Glutamatergic neuron (in vitro differentiated cells): Measurements from ENCODE around the gene PRCD. TPM values are rescaled to one million over a fixed set of nuclear protein-coding genes. Genes with fewer than 3 reads are reported as not detected.

Source experiments
- DNase-seq: peaks from one replicate; pipeline ENCODE4 v3.0.0; 2022
- H3K27ac Mint-ChIP-seq: one replicate; pipeline ENCODE4 v1.8.0; 2020; ENCODE audit warnings: mild to moderate bottlenecking, mixed read lengths, inconsistent platforms; ENCODE audit not compliant: unreplicated experiment
- H3K27me3 Mint-ChIP-seq: one replicate; pipeline ENCODE4 v1.8.0; 2020; ENCODE audit warnings: mild to moderate bottlenecking, moderate library complexity, mixed read lengths, inconsistent platforms; ENCODE audit not compliant: unreplicated experiment
- H3K36me3 Mint-ChIP-seq: one replicate; pipeline ENCODE4 v1.8.0; 2020; ENCODE audit warnings: mild to moderate bottlenecking, mixed read lengths, inconsistent platforms; ENCODE audit not compliant: unreplicated experiment
- H3K4me1 Mint-ChIP-seq: one replicate; pipeline ENCODE4 v1.8.0; 2020; ENCODE audit warnings: mild to moderate bottlenecking, low read depth, mixed read lengths, inconsistent platforms; ENCODE audit not compliant: unreplicated experiment
- H3K4me3 Mint-ChIP-seq: one replicate; pipeline ENCODE4 v1.8.0; 2020; ENCODE audit warnings: mild to moderate bottlenecking, mixed read lengths, inconsistent platforms; ENCODE audit not compliant: unreplicated experiment
- H3K9me3 Mint-ChIP-seq: one replicate; pipeline ENCODE4 v1.8.0; 2020; ENCODE audit warnings: mild to moderate bottlenecking, moderate library complexity, mixed read lengths, inconsistent platforms; ENCODE audit not compliant: unreplicated experiment
- total RNA-seq: library from RNA; stranded (reverse); fragmentation: NEBNext Ultra II Directional; extraction: Animal tissue kit (Norgen Biotek cat#: 25700); gene quantifications from one replicate; pipeline ENCODE4 v1.2.1, GENCODE V29; 2021; ENCODE audit not compliant: unreplicated experiment
- TF ChIP-seq, protein P1 (sequence below): fragments of 200-600 bp; sonication (generic); IDR thresholded peaks from one replicate; pipeline ENCODE4 v1.5.0; 2021; ENCODE audit not compliant: partially characterized antibody, unreplicated experiment

Gene PRCD
- total RNA-seq, 1 donor from 2014 or later, result 1.4 TPM

DNA sequence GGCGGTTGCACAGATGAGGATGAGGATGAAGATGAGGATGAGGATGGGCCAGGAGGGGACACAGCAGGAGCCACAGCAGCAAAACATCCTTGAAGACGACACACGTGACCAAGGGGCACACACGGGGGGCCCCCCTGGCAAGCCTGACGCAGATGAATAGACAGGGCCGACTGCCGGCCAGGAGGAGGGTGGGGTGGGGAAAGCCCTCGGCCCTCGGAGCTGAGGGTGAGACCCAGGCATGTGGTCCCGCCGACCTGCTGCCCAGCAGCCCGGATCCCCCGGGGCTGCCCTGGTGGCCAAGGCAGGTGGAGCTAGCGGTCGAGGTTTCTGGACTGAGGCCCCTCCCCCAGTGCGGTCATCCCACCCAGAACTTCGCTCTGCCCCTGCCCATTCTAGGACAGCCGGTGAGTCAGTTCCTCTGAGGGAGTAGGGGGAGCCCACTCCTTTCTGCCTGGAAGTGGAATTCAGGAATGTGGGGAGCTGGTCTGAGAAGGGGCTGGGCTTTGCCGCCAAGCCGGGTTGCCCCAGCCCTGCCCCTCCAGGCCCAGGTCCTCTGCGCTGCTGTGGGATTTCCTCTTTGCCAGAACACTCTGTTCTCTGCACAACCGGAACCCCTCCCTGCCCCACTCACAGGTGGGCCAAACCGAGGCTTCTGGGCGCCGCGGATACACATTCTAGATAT, 12.3 kb upstream of the PRCD start:
- Mint-ChIP-seq H3K4me3 (peak overlapping the region; percentile 58), H3K36me3 (no peaks in the 10 kb centered on the region), H3K27me3 (peaks cover 7% of the 10 kb centered on the region), H3K4me1 (peaks cover 20% of the 10 kb centered on the region), H3K9me3 (peaks cover 3% of the 10 kb centered on the region), H3K27ac (peak overlapping the region; percentile 70)
- DNase-seq, result peak; percentile 45
- TF ChIP-seq, protein P1, sequence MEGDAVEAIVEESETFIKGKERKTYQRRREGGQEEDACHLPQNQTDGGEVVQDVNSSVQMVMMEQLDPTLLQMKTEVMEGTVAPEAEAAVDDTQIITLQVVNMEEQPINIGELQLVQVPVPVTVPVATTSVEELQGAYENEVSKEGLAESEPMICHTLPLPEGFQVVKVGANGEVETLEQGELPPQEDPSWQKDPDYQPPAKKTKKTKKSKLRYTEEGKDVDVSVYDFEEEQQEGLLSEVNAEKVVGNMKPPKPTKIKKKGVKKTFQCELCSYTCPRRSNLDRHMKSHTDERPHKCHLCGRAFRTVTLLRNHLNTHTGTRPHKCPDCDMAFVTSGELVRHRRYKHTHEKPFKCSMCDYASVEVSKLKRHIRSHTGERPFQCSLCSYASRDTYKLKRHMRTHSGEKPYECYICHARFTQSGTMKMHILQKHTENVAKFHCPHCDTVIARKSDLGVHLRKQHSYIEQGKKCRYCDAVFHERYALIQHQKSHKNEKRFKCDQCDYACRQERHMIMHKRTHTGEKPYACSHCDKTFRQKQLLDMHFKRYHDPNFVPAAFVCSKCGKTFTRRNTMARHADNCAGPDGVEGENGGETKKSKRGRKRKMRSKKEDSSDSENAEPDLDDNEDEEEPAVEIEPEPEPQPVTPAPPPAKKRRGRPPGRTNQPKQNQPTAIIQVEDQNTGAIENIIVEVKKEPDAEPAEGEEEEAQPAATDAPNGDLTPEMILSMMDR, result no peak

DNA sequence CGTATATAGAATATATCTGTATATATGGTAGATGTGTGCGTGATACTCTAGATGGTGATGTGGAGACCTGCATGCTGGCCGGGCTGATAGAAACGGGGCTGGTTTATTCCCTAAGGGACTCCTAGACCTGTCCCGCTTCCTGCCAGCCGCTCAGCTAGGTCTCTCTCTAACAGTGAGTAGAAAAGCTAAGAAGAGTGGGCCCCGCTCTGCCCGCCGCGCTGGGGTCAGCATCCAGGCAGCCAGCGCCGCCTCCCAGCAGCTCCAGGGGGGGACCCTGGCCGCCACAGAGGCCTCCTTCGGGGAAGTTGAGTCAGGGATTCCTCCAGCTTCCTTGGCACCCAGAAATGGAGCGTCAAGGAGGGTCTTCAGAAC, 11.7 kb upstream of the PRCD start:
- Mint-ChIP-seq H3K27ac (no peak overlapping the region), H3K36me3 (no peaks in the 10 kb centered on the region)
- DNase-seq, result no peak

DNA sequence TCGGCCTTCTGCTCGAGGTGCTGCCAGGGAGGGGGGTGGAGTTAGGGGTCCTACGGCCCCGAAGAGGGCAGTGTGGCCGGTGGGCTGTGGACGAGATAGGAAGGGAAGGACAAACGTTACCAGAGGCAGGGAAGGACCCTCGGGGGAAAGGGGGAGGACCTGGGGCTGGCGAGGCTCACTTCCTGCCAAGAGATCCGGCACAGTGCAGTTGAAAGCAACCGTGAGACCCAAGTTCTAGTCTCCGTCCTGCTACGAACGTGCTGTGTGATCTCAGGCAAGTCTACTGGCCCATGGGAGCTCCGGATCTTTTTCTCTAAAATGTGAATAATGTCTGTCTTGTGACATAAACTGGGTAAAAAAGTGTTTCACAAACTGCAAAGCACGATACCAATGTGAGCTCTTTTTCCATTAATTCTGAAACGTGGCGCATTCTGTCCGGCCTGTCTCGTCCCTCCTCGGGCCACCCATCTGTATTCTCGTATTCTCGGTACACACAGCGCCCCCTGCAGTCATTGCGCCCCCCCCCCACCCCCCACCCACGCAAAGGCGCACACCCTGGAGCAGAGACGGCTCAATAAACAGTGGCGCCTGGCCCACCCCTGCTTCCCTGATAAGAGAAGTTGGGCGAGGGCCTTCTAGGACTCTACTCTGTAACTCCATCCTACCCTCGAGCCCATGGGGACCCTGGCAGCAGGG, 11.2 kb upstream of the PRCD start:
- Mint-ChIP-seq H3K4me1 (peaks cover 20% of the 10 kb centered on the region), H3K27ac (peak overlapping the region; percentile 28)

More for the DNA sequence above, 11.7 kb upstream of the PRCD start:
- TF ChIP-seq, protein P1, result no peak
- peaks cover 3% of the 10 kb centered on the region for H3K9me3 Mint-ChIP-seq
- H3K4me3 Mint-ChIP-seq, result no peak overlapping the region
- H3K27me3 Mint-ChIP-seq, result peaks cover 7% of the 10 kb centered on the region
- H3K4me1 Mint-ChIP-seq, result peaks cover 20% of the 10 kb centered on the region

DNA sequence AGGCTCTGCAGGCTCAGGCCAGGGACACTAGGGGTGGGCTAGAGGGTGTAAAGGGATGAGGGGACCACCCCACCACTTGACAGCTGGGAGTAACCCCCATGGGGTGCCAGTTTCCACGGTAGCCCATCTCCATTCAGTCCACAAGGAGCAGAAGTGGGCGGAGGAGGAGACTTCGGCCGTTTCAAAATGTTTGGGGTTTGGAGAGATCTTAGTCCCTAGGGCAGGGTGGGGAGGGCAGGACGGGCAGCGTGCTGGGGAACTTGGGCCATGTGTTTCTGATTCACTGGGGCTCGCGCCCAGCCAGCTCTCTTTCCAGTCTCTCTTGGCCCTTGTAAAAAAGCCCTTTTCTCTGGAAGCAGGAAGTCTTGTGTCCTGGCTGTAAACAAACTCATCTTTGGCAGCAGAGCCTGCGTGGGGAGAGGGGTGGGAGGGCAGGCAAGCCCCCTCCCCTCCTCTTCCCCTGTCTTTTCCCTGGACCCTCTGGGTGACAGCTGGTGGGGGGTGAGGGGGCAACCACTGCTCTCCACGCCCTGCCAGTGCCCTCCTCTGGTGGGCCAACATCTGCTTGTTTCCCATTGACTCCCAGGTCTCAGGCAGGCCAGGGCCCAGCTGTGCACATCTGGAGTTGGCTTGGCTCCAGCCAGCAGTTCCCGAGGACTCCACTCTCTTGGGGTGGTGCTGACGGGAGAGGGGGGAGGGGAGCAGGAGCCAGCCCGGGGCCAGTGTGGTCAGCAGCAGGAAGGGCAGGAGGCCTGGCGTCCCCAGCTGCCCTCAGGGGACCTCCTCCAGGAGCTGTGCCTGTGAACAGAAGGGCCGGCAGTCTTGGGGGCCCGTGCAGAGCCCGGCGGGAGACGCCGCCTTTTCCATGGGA, 10.4 kb upstream of the PRCD start:
- Mint-ChIP-seq H3K36me3 (no peaks in the 10 kb centered on the region), H3K27me3 (peaks cover 7% of the 10 kb centered on the region), H3K4me3 (no peak overlapping the region), H3K27ac (no peak overlapping the region), H3K4me1 (peaks cover 20% of the 10 kb centered on the region), H3K9me3 (peaks cover 3% of the 10 kb centered on the region)
- peak; percentile 69 for DNase-seq
- TF ChIP-seq, protein P1, result no peak

More for the DNA sequence above, 11.2 kb upstream of the PRCD start:
- Mint-ChIP-seq H3K36me3 (no peaks in the 10 kb centered on the region), H3K27me3 (peaks cover 7% of the 10 kb centered on the region), H3K9me3 (peaks cover 3% of the 10 kb centered on the region), H3K4me3 (no peak overlapping the region)
- TF ChIP-seq, protein P1, result no peak
- no peak for DNase-seq
